Measurements from ENCODE around the gene EFHB.
"Not testable (repeated sequence)": the region's sequence is repeated elsewhere in the genome, so short reads cannot be mapped to it uniquely, and the experiment has no call there.

The EFHB gene, protein sequence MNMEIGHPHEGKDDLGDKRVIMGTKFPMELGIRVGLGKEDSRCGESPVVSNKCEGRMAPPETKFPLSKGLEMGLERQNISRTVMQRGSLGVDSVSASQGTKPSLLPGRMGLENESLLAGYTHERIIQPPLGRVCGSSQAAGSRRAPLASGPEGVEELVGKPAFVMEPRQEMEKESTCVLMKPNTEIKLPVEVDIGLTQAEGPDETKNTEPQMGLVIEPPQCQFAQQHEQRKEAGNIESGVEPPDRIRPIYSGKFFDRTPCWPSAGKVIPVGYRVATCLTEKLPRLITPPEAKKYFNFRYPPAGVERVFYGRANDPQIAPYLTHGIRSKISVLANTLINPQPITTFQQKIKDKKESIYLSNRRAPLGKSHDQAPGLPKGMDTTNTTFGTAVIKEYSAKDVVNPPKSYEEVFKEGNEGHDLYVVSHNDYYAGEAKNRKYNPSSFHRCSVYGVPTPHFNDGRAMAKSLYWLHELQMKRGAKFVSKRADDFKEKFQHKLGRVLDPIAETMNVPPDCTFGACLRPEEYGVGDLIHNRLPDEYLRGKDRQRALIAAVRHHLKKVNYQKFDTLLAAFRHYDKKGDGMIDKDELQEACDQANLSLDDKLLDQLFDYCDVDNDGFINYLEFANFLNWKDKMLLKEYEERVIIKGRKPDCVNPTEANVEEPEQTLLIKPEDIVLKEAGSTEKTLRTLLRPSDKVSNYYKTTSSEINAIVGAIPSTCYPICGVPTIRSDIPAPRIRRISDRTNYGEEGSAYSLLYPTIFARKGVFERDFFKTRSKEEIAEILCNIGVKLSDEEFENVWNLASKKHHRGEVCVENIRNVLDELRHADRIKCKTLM

DNA sequence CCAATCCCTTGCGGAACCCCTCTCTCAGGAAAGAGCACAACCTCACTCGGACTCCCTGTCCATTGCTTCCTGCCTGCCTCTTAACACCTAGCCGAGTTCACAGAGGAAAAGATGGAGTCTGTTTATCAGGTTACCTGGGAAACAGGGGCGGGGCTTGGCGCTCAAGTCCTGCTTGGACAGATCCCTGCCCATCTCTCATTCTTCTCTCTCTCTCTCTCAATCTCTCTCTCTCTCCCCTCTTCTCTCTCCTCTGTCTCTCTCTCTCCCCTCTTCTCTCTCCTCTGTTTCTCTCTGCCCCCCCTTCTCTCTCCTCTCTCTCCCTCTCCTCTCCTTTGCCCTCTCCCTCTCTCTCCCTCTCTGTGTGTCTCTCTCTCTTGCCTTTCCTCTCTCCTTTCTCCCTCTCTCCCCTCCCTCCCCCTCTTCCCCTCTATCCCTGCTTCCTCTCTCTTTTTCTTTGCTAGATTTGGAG lies at the start of gene EFHB:
Gene EFHB (minus strand): TSS at position 120 of the 469 bp plus-strand sequence. CDS start 199 bp downstream, outside the sequence.
- DNase-seq: no peak

DNA sequence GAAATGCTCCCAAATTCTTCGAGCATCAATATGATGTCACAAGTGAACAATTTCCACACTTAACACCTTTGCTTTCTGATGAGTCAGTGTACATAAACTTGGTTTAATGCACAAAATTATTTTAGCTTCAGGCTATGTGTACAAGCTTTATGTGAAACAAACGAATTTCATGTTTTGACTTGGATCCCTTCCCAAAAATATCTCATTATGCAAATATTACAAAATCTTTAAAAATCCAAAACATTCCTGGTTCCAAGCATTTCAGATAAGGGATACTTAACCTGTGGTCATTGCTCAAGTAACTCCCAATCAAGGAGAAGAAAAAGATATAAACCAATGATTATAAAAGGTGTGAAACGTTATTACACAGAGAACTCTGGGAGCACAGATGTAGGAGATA lies 38.0 kb upstream of the EFHB start:
- no peak for DNase-seq

DNA sequence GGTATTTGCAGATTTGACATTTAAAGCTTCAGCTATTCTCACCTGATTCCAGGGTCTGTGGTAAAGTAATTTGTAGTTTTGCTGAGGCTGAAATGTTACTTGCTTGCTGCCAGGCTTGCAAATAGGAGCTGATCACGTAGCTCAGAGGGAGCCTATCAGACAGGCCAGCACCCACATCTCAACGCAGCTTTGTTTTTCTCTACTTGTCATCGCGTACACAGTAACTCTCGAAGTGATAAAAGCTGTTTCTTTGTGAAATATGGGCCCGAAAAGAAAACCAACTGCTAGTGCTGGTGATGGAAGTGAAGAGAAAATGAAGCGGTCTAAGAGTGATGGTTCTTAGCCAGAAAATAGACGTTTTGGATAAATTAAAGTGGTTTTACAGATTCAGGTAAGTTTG lies 36.3 kb upstream of the EFHB start:
- no peak for DNase-seq

DNA sequence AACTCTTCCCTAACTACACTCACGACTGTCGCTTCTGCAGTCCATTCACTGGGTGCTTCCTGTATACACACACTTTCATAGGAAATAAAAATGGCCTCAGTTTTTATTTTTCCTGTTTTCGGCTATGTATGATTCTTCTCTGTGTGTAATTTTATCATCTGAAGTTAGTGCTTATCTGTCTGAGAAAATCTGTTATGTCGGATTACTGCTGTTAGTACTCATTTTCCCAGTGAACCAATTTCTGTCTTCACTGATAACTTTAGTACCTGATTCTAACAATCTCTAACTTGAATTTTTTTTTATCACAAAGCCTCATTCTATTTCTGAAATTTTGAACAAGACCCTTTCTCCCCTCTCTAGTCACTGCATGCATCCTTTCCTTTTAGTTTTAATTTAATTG lies 33.8 kb upstream of the EFHB start:
- DNase-seq: no peak

DNA sequence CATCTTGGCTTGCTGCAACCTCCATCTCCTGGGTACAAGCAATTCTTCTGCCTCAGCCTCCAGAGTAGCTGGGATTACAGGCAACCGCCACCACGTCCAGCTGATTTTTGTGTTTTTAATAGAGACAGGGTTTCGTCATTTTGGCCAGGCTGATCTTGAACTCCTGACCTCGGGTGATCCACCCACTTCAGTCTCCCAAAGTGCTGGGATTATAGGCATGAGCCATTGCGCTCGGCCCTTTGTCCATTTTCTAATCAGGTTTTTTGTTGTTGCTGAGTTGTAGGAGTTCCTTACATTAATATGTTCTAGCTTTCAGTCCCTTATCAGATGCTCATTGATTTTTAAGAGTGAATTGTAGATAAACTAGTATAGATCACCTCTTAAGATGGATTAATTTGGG lies 33.2 kb upstream of the EFHB start:
- DNase-seq: no peak

DNA sequence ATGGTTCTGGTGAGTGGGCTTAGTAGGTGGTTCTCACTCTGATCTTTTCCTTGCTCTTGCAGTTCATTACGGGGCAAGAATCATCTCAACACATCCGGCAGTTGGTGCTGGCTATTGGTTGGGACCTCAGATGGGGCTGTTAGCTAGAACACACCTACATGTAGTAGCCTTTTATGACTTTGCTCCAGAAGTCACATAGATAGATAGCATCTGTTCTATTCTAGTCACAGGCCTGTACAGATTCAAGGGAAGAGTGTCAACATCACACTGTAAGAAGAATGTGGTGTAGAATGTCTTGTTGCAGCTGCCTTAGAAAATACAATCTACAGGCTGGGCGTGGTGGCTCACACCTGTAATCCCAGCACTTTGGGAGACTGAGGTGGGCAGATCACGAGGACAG lies 27.9 kb upstream of the EFHB start:
- no peak for DNase-seq

DNA sequence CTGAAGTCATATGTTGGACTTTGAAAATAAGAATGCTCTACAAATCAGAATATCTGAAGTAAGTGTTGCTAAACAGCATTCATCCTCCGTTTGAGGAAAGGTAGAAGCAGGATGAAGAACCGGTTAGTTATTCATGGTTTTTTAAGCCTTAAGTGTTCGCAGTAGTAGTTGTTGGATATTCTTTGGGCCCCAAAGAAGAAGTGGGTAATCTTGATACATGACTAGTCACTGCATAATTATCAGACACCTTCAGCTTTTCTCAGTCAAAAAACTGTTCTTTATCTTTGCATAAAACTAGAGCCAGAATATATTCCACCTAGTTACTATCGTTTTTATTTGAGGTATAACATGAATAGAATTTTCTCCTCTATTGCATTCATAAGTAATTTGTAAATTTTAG lies 26.7 kb upstream of the EFHB start:
- DNase-seq: no peak

DNA sequence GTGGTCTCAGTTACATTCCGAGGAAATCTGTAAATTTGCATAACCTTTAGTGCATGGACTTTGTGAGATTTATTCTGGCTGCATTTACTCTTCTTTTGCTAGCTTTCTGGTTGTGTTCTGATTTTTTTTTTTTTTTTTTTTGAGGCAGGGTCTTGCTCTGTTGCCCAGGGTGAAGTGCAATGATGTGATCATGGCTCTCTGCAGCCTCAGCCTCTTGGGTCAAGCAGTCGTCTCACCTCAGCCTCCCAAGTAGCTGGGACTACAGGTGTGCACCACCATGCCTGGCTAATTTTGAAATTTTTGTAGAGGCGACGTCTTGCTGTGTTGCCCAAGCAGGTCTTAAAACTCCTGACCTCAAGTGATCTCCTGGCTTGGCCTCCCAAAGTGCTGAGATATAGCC lies 25.5 kb upstream of the EFHB start:
- DNase-seq: no peak

DNA sequence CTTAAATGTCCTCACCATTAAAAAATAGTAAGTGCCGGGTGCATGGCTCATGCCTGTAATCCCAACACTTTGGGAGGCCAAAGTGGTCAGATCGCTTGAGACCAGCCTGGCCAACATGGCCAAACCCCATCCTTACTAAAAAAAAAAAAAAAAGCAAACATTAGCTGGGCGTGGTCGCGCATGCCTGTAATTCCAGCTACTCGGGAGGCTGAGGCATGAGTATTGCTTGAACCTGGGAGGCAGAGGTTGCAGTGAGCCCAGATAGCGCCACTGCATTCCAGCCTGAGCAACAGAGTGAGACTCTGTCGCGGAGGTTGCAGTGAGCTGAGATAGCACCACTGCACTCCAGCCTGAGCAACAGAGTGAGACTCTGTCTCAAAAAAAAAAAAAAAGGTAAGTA lies 23.3 kb upstream of the EFHB start:
- DNase-seq: not testable (repeated sequence)

DNA sequence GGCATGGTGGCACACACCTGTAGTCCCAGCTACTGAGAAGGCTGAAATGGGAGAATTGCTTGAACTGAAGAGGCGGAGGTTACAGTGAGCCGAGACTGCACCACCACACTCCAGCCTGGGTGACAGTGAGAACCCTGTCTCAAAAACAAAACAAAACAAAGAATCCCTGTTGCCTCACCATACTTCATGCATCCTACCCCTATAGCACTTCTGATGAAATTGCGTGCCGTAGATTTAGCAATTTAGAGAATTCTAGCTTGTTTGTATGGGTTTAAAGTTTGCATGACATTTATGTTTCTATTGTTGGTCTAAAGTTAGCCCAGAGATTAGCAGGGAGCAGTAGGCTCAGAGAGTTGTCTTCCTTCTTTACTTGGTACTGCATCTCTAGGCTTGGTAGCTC lies 20.7 kb upstream of the EFHB start:
- no peak for DNase-seq

DNA sequence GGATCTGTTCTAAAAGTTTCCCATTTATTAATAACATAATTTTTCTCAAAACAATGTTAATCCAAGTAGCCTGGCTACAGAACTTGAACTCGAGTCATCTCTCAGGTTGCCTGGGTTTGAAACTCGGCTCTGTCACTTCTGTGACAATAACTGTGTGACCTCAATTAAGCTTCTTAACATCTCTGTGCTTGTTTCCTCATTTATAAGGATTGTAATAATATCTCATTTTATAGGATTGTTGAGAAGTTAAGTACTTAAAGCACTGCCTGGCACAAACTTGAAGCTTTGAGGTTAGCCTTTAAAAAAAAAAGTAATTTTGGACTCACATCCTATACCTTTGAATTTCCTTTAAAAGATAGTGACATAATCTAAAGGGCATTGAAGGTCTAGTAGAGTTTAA lies 16.3 kb upstream of the EFHB start:
- DNase-seq: no peak

DNA sequence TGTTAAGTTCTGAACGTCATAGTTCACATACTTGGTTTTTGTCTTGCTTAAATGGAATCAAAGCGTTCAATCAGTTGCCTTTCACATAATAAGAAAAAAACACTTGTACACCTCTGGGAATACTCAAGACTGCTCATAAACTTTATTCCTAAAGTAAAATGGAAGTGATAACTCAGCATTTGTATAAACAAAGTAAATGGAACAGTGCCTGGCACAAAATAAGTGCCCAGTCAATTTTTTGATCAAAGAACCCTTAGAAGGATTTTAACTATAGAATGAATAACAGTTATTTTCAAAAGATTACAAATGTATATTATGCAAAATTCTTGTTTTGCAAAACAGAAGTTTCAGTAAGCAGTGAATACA lies 14.2 kb upstream of the EFHB start:
- DNase-seq: no peak

DNA sequence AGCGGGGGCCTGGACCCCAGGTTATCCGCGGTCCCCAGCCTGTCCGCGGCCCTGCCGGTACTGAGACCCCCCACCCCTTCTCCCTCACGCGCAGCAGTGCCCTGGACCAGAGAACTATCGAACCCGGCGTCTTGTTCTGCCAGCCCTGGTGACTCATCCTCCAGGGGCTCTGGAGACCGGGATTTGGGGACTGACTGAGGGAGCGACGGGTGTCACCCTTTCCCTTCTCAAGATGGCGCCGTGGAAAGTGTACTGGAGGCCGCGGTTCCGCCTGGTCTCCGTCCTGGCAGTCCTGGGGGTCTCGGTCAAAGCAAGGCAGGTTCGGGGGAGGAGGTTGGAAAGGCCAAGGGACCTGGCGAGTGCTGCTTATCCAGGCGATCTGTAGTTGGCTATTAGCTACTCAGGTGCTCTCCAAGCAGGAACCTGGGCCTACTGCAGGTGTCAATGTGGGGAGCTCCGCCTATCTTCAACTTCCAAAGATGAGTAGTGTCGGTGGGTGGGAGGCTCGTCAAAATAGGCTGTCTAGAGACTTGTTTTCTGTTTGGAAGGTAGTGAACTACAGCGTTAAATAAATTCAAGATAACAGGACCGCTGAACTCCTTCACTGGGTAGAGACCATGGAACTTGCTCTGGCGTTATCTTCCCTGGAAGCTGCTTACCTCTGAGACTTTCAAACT lies 13.7 kb upstream of the EFHB start:
- peak; percentile 27 to 54 for DNase-seq

DNA sequence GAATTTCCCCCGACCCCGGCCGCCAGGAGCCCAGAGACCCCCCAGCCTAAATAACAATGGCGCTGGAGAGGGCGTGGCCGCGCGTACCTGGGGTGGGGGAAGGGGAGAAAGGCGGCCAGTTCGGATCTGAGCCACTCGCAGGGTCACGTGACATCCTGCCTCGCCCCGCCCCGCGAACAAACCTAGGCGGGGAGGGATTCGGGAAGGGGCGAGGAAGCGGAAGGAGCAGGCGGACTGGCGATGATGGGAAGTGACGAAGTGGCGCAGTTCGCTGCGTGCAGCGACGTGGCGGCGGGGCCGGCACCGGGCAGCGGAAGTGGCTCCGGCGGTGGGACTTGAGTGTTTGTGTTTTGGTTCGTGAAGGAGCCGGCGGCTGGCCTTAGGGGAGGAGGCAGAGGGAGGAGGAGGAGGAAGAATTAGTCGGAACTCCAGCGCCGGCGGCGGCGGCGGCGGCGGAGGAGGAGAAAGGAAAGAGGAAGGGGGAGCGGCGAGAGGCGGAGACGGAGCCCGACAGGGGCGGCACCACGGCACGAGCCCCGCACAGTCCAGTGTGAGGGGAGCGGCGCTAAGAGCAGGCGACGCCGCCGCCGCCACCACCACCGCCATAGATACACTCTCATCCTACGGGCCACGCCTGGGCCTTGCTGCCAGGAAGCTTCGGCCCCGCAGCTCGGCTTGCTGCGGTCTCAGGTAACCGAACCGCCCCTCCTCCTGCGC lies 13.0 kb upstream of the EFHB start, which contains the start of gene RAB5A:
Gene RAB5A (plus strand): TSS at position 266 of the 717 bp plus-strand sequence. CDS start 3,802 bp downstream, outside the sequence.
- DNase-seq: peak; percentile 99

DNA sequence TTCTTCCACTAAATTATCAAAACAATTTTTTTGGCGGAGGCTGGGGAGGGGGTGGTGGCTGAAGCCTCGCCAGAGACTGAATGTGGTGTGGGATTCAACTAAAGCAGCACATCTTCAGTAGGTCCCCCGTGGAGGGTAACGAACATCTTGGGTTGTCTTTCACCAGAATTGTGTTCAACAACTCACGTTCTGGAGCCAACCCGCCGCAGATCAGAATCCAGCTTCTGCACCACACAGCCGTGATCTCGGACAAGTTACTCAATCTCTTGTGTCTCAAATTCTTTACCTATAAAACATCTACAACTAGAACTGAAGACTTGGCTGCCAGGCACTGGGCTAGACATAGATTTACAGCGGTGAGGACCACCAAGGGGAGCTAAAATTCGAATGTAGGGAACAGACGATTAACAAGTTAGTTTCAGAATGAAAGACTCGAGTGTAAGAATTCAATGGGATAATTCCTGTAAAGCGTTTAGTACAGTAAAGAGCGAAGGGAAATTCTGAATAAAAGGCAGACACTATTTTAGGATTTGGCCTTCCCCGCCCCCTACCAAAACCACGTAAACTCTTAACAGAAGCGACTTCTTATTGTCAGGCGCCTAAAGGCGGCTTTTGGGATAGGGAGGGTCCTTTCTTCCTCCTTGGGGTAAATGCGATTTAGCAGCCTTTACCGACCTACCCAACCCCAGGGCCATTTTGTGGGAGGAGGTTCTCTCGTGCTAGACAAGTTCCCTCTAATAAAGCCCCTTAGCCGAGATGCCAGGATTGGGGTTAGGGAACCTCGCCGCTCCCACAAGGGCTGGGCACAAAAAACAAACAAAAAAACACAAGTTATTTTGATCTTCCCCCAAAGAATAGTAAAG lies 12.2 kb upstream of the EFHB start:
- peak in 1 of 2 experiments; percentile 56 for DNase-seq

DNA sequence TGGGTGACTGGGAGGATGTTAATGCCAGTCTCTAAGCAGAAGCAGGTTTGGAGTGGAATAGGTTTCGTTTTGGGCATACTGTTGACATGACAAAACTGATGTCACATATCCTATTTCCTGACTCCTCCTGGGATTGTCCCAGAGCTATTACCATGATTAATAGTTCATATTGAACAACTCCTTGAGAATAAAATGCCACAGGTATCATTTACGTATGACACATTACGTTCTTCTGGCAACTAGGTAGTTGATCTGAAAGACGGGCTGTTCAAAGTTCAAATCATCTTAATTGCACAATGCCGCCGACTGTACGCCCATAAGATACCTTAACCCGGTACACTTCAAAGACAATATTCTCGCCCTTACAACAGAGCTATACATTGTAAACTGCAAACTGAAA lies 11.5 kb upstream of the EFHB start:
- no peak for DNase-seq

DNA sequence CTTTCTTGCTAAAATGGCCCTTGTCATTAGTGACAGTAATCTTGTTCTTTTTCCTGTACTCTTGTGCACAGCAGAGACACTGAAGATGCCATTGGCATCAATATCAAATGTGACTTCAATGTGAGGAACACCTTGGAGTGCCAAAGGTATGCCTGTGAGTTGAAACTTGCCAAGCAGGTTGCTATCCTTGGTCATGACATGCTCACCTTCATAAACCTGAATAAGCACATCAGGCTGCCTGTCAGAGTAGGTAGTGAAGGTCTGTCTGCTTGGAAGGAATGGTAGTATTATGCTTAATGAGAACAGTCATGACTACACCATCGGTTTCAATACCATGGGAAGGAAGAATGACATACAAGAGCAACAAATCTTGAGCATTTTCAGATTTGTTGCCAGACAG lies 6.6 kb upstream of the EFHB start:
- no peak for DNase-seq

DNA sequence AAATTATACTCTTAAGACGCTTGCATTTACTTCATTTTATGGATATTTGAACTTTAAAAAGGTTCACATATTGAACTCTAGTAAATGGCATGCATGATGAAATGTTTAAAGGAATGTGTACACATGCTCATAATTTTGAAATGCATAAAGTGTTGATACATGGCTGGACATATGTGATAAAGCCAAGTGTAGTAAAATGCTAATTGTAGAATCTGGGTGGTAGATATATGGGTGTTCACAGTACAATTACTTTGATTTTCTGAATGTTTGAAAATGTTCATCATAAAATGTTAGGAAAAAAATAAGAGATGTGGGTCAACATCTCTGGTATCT lies 4.2 kb upstream of the EFHB start:
- no peak for DNase-seq

DNA sequence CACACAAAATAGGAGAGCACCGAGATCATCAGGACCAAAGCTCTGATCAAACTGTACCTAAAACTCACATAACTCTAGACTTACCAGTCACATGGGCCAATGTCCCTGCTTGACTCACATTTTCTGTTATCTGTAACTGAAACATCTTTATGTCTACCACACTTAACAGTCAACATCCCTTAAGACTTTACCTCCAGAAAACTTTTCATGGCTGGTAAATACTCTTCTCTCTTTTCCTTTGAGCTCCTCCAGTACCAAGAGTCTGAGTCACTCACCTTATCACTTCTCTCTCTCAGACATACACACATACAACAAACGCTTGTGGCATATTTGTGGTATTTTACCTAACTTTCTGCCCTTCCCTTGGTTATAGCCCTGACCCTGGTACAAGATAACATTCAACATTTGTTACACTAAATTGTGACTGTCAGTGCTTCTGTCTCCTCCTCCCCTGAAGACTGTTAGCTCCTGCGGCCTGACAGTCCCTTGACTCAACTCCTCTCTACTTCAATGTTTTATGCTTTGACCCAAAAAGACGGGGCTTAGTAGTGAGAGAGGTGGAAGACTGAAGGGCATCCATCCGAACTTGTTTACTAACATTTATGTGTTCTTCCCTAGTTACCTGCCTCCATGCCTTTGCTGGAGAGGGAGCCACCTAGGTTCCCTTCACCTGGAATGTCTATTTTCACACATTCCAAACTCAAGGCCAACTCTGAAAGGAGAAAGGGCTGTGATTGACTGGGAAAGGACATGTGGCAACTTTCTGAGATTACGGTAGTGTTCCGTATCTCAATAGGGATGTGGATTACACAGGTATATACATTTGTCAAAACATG lies 3.7 kb upstream of the EFHB start:
- no peak for DNase-seq

DNA sequence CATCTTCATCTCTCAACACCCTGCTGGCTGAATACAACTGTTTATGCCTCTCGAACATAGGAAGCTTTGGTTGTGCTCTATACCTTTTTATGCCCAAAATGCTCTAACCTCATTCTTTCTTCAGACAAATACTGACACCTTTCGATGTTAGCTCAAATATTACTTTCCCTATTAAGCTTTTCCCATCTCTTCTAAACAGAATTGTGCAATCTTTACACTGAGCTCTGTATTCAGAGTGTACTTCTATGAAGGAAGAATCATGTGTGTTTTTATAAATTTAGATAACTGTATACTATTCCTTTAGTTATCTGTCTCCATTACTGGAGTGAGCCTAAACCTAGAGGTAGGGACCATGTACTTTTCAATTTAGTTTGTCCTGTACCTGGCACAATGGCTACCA lies 1.6 kb downstream of the EFHB start:
- DNase-seq: no peak

DNA sequence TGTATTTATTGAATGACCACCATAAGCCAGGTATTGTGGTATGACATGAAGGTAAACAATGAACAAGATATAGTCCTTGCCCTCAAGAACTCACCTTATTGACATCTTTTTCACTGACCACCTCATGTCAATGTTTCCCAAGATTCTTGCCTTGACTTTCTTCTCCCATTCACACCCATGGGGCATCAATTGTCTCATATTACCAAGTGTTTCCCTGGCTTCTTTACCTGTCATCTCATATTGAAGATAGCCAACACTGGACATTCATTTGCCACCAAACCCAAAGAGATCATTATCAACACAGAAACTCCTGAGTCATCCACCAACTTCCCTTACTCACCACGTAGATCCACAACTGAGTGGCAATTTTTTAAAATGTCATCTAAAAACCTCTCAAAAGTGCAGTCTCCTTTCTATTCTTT lies 2.2 kb downstream of the EFHB start:
- DNase-seq: peak; percentile 14 to 21

Measured in Kasumi-1 (cell line).